GM18502 (cell line): ENCODE results near the gene RRP15.

ENCODE experiments used
- ATAC-seq: cut with Tn5 transposase; IDR thresholded peaks from one replicate; pipeline ENCODE4 v1.9.1; 2021; ENCODE audit warnings: mild to moderate bottlenecking; ENCODE audit not compliant: unreplicated experiment, poor library complexity

RRP15 gene

DNA sequence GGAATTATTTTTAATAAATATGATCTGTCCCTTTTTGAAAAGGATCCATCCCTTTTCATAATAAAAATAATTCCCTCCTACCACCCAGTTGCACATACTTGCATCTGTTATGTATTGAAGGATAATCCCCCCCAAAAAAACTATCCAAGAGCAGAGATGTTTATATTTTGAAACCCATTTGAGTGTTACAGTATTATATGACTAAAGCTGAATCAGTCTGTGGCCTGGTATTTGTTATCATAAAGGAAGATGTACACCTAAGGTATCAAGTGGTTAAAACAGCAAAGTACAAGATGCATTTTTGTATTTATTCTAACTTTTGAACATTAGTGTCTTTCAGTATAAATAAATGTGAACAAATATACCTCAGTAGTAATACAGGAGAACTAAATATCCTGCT, 47.3 kb downstream of the RRP15 start:
- no peak for ATAC-seq

DNA sequence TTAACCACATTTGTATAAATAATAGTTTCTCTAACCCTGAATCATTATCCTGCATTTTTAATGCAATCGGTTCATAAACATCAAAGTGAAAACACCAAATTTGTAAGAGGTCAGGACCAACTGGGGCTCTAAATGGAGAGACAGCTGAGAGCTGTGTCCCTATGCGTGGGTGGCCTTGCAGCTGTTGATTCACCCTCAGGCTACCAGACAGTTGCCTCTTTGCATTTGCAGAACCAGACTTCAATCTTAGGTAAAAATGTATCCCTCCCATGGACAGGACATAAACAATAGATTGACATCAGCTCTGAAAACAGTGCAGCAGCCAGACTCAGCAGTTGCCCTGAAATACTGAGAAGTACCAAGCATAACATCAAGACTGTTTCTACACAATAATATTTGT, 51.2 kb downstream of the RRP15 start:
- ATAC-seq = no peak

DNA sequence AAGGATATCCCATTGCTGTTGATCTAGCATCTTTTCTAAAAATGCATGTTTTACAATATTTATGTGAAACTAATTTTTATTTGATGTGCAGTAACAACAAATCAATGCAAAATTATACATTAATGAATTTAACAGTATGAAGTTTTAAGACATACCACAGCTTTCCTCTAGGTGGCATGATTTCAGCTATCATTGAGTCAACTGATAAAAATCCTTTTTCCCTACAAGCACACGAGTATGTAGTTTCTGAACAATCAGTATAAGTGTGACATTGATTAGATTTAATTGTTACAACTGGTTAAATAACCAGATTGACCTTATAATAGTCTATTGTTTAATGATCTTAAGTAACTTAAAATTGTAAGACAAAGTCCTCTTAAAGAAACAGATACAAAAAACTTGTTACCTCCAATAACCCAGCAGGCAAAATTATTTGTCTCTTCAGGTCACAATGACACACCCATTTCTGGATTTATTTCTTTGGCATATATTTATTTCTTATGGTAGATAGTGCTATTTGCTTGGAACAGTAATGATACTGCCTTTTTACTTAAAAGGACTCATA, 54.3 kb downstream of the RRP15 start:
- peak; percentile 66 for ATAC-seq

DNA sequence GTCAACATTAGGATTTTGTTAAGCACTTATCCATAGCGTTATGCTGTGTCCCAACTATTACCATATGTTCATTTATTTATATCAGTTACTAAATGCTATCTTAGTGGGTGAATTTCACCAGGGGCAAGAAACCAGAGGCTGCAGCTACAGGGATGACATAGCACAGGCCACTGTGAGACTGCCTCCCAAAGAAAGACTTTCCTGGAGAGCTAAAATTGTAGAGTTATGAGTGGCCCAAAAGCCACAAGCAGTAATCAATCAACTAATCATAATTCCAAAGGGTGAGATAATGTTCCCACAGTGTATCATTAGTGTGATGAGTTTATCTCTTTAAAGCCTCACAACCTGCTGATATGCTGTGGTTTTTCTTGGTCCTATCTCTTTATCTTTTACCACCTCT, 56.2 kb downstream of the RRP15 start:
- ATAC-seq = no peak

DNA sequence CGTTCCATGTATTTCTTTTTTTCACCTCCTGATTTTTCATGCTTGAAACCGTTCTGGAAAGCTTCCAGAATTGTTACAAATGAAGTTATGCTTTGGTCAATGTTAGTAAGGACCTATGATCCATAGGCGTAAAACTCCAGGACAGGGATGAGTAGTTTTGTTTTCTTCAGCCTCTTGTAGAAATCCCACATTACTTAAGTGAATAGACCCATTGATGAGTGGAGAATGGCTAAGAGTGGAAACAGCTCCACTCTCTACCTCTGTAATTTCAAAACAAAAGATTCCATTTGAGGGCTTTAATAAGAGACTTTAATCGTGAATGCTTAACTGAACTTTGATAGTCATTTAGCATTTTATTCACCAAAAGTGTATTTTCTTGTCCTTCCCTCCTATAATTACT, 57.0 kb downstream of the RRP15 start:
- ATAC-seq = no peak

DNA sequence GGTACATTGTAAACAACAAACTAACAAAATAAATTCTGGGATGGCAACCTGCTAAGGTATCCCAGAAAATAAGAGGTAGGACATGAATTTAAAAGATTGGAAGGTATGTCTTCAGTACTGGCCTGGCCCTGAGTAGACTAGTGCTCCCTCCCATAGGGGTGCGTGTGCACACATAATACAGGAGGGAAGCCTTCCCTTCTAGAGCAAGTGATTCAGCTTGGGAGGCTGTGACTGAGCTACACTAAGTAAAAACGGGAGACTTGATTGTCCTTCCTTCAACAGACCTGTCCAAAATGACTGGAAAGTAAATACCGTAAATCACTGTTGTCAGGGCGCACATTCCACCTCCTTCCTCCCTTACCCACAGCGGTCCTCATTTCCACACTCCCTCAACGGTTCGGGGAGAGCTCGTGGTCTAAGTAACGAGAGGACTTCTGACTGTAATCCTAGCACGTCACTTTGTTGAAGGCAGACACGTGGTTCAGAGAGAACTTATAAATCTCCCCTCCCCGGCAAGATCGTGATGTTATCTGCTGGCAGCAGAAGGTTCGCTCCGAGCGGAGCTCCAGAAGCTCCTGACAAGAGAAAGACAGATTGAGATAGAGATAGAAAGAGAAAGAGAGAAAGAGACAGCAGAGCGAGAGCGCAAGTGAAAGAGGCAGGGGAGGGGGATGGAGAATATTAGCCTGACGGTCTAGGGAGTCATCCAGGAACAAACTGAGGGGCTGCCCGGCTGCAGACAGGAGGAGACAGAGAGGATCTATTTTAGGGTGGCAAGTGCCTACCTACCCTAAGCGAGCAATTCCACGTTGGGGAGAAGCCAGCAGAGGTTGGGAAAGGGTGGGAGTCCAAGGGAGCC, 60.0 kb downstream of the RRP15 start, which contains the start of gene TGFB2:
TSS of gene TGFB2 (plus strand) at position 523 of the 859 bp plus-strand sequence. CDS start 1,366 bp downstream, outside the sequence.
- ATAC-seq = peak; percentile 46

DNA sequence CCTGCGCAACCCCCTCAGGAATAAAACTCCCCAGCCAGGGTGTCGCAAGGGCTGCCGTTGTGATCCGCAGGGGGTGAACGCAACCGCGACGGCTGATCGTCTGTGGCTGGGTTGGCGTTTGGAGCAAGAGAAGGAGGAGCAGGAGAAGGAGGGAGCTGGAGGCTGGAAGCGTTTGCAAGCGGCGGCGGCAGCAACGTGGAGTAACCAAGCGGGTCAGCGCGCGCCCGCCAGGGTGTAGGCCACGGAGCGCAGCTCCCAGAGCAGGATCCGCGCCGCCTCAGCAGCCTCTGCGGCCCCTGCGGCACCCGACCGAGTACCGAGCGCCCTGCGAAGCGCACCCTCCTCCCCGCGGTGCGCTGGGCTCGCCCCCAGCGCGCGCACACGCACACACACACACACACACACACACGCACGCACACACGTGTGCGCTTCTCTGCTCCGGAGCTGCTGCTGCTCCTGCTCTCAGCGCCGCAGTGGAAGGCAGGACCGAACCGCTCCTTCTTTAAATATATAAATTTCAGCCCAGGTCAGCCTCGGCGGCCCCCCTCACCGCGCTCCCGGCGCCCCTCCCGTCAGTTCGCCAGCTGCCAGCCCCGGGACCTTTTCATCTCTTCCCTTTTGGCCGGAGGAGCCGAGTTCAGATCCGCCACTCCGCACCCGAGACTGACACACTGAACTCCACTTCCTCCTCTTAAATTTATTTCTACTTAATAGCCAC, 60.7 kb downstream of the RRP15 start:
- peak; percentile 71 for ATAC-seq

DNA sequence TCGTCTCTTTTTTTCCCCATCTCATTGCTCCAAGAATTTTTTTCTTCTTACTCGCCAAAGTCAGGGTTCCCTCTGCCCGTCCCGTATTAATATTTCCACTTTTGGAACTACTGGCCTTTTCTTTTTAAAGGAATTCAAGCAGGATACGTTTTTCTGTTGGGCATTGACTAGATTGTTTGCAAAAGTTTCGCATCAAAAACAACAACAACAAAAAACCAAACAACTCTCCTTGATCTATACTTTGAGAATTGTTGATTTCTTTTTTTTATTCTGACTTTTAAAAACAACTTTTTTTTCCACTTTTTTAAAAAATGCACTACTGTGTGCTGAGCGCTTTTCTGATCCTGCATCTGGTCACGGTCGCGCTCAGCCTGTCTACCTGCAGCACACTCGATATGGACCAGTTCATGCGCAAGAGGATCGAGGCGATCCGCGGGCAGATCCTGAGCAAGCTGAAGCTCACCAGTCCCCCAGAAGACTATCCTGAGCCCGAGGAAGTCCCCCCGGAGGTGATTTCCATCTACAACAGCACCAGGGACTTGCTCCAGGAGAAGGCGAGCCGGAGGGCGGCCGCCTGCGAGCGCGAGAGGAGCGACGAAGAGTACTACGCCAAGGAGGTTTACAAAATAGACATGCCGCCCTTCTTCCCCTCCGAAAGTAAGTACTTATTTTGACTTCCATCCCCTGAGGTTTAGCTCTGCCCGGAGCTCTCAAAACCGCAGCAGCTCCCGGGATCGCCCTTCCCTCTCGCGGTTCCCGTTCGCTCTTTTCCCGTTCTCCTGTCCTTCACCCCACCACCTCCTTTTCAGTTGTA, 61.5 kb downstream of the RRP15 start:
- no peak for ATAC-seq

DNA sequence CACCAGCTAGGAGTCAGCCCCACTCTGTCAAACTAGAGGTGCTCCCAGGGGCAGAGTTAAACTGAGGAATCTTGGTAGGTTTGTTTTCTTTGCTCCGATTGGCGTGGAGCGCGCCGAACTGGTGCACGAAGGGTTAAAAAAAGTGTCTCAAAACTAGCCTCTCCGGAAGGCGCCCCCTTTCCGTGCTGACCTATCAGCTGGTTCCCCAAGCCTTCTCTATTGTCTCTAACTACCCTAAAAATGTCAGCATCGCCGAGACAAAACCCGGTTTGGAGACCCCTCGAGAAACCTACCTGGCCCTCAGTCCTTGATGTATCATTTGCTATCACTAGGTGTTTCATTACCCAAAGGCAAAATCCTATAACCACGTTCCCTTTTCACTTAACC, 62.2 kb downstream of the RRP15 start:
- no peak for ATAC-seq

DNA sequence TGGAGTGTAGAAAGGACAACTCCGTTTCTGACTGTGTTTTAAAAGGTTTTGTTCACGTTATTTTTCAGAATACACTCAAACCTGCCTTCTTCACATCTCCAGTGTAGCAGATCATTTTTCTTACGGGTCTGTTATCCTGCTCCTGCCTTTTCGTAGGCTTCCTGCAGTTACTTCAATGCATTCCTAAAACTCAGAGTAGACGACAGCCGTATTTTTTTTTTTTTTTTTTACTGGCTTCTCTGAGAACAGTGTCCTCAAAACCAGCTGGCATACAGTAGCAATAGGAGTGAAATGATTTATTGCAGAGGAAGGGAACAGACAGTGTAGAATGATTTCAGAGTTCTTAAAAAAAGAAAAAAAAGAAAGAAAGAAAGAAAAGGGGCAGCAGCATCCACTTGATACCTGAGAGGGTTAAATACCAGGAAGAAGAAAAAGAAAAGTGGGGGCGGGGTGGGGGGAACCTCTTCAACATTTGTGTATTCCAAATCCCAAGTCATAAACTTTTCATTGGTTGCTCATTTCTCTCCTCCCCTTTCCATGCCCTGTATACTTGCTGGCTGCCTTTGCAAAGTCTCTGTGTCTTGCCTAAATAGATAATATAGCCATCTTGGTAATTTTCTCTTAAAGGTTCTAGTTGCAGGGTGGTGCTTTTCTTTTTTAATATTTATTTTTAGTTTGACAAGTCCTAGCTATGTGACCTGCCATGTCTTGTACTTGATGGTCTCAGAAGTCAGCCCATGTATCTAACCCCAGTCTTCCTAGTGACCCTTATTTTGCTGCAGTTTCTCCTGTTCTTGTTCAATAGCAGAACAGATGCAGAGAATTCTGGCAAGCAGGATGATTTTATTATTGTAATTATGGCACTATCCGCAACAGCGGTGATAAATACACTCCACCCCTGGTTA, 62.9 kb downstream of the RRP15 start:
- ATAC-seq = no peak

DNA sequence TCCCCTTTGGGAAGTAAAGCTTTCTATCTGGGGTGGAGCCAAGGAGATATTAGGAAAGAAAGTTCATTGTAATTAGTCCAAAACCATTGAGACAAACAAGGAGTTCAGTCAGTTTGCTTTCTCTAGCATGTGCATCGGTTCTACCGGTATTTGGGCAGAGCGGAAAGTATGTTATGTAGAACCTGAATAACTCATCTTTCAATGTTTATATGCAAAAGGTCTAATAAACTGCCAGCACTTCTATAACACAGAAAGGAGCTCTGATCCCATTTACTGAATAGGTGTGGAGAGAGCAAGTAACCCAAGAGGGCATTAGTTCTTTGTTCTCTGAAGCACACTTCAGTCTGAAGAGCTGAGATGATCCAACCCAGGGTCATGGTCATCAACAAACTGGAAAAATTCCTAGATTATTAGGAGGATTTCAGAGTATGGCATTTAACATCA, 63.6 kb downstream of the RRP15 start:
- ATAC-seq = no peak

DNA sequence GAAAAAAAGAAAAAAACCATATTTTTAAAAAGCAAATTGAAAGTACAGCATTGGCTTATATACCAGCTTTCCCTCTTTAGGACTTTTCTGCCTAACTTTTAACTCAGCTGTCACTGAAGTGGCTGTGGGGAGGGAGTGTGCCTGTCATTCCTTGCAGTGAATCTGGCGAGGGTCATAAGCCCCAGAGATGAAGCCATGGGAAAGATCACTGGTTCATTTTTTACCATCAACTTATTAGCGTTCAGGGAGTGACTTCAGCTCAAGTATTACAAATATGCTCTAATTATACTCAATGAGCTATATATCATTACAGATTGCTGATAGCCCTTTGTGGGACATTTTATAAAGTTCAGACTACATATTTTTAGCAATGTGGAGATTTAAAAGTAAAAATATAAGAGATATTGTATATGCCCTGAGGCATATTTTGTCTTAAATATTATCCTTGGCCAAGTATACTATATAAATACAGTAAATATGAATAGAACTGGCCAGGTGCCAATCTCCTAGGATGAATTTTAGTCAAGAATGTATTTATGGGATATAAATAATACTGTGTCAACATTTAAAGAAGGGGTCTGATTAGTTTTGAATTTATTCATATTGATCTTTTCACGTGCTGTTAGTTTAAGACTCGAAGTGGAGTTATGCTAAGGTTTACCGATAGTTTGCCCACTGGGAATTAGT, 64.4 kb downstream of the RRP15 start:
- ATAC-seq = no peak

DNA sequence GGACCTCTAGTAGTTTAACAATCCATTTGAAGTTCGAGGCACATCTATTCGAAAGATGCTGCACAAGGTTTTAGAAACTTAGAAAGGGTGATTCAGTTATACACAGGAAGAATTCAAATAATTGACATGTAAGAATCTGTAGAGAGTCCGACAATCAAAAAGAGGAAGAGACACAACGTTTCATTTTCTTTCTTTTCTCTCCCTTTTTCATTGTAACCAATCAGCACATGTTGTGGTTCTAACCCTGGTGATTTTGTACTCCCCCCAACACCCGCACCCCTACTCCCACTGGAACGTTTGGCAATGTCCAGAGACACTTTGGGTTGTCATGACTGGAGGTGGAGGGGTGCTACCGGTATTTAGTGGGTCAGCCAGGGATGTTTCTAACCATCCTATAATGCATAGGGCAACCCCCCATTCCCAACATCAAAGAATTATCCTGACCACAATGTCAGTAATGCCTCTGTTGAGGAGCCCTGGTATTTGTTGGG, 65.0 kb downstream of the RRP15 start:
- no peak for ATAC-seq

DNA sequence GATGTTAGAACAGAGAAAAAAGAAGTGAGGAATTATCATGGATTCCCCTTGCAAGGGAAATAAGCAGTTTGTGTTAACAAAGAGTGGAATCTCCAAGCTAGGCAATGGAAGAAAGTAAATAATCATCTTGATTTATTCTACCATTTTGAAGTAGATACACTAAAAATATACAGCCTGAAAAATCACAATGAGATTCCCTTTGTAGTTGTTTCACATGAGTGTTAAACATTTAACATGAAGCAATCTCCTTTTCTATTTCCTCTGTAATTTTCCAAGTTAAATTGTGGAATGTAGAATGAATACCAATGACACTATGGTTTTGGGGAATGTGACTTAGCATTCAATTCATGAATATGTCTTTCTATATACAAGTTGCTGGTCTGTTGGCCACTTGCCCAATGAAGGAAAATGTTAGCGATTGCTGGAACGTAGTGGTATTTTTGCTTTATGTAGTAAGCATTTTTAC, 65.7 kb downstream of the RRP15 start:
- no peak for ATAC-seq

DNA sequence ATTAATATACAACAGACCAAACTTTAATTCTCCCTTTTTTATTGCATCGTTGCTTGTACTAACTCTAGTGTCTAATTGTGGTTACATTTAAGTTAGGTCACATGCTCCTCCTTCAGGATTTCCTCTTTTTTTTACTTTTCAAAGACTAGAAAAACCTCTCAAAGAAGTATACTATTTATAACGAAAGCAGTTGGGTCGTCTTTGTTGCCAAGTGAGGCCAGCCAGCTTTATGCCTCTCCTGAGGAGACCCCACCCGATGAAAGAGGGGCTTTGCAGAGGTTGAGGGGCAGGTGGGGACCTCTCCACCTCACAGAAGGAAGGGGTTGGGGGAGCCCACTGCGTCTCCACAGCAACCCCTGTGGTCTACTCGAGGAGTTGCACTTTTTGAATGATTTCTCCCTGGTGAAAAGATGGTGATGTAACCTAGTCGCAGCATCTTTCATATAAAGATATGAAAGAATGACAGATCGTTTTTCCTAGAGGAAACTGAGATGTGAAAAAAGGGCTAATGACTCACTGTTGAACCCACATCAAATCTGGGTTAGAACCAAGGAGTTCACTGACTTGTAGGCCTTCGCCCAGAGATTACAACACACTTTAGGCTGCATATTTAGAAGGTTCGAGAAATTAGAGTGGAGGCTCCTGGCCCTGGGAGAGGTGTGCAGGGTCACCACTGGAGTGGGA, 66.4 kb downstream of the RRP15 start:
- ATAC-seq = peak; percentile 64

DNA sequence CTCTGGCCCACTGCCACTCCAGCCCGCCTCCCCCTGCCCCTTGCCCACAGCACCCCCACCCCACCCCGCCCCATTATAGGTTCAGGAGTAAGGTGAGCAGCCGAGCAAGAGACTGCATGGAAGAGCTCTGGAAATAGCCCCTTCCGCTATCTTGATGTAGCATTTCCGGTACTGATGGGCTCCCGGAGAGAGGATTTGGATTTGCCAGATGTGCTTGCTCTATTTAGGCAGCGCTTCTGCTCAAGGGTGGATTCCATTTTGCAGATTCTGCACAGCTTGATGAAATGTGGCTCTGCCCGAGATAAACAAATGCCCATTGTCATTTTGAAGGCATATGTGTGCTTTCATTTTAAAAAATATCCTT, 67.0 kb downstream of the RRP15 start:
- ATAC-seq = no peak

DNA sequence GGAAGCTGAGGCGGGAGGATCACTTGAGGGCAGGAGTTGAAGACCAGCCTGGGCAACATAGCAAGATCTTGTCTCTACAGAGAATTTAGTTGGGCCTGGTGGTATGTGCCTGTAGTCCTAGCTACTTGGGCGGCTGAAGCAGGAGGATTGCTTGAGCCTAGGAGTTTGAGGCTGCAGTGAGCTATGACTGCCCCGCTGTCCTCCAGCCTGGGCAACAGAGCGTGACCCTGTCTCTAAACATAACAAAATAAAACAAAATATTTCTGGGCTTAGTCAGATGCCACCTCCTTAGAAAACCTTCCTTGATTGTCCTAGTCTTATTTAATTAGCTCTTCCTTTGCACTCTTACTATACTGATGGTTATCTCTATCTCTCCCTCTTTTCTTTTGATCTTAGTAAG, 68.6 kb downstream of the RRP15 start:
- ATAC-seq = no peak

DNA sequence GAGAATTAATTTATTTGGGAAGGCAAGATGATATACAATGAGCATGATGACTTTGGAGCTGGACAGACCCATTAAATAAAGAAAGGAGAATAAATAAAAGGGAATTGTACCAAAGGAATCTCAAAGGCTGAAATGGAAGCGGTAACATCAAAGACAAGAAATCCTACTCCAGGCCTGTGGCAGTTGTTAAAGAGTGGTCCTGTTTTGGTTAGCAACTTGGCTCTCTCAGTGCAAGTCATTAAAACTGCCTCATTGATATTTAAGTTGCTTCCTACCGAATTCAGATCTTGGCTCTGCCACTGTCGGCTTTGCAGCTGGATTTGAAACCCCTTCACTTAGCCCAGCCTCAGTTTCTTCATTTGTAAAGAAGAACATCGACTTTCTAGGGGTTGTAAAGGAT, 70.2 kb downstream of the RRP15 start:
- no peak for ATAC-seq
